HepG2 (cell line): ENCODE measurements around the gene UNC5CL. TPM values are rescaled to one million over a fixed set of nuclear protein-coding genes. Genes with fewer than 3 reads are reported as not detected.

Experiments used
- HDAC1 ChIP-seq: sonication (generic); formaldehyde crosslinking; IDR thresholded peaks from 2 replicates; pipeline ENCODE4 v1.5.1; 2020; ENCODE audit warnings: mild to moderate bottlenecking, missing genetic modification reagents
- SALL1 ChIP-seq: sonication (generic); formaldehyde crosslinking; IDR thresholded peaks from 2 replicates; pipeline ENCODE4 v1.8.0; 2022; ENCODE audit warnings: mild to moderate bottlenecking, missing genetic modification reagents
- polyA plus RNA-seq, 8 experiments: library from polyadenylated mRNA; depleted of rRNA in 3 of 8; stranded (reverse) in 7 of 8; unstranded in 1 of 8; fragments of >200 nt; fragmentation: Illumina TruSeq in 4 of 8; extraction: Trizol in 4 of 8; gene quantifications; 2 replicates each; pipeline versions ENCODE4 v1.2.1 to v1.2.3, GENCODE V29; 2011 to 2016; ENCODE audit warnings: low read depth in 4 of 8, missing spikeins in 1 of 8, mixed read lengths in 1 of 8; ENCODE audit not compliant: insufficient read depth in 1 of 8
- total RNA-seq, 5 experiments: library from RNA; depleted of rRNA; stranded (reverse); fragments of >200 nt; fragmentation: Illumina TruSeq; extraction: Trizol; gene quantifications; 2 replicates each; pipeline ENCODE4 v1.2.3, GENCODE V29; 2016; ENCODE audit warnings: low read depth in 1 of 5
- TF ChIP-seq, protein P1 (sequence below): sonication (generic); formaldehyde crosslinking; IDR thresholded peaks from 2 replicates; pipeline ENCODE4 v1.4.0; 2020; ENCODE audit warnings: missing genetic modification reagents
- TF ChIP-seq, protein P2 (sequence below): sonication (generic); formaldehyde crosslinking; conservative IDR thresholded peaks from 2 replicates; pipeline ENCODE4 v1.8.1; 2023; ENCODE audit warnings: missing genetic modification reagents
- TF ChIP-seq, protein P3 (sequence below): IDR thresholded peaks from 2 replicates; pipeline ENCODE4 v1.6.1; 2016
- TF ChIP-seq, protein P4 (sequence below): IDR thresholded peaks from 2 replicates; pipeline ENCODE4 v1.6.1; 2016; ENCODE audit warnings: mild to moderate bottlenecking

Gene UNC5CL
- total and polyA plus RNA-seq, 2 of the 13 experiments (the other 11 are each of a cell fraction or from before 2014, with no cell fraction given): 2.4 to 2.5 TPM

DNA sequence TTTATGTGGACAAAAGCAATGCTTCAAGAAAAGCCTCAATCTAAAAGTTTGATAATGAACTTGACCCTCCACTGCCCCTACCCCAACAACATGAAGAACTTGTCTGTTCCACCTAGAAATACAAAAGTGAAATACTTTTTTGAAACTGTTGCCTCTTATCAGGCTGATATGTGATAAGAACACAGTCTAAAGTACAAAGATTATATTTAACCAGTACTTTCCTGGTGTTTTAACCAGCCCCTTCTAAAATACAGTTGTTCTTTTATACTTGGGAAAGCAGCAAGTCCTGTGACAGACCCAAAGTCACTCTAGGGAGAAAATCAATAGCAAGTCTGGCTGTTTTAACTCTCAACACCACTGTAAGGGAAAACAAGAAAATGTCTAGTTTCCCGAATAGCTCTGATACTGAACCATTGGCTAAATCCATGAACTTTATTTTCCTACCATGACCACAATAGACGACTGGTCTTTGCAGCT, 26.6 kb upstream of the UNC5CL start (continued):
- TF ChIP-seq, protein P1, sequence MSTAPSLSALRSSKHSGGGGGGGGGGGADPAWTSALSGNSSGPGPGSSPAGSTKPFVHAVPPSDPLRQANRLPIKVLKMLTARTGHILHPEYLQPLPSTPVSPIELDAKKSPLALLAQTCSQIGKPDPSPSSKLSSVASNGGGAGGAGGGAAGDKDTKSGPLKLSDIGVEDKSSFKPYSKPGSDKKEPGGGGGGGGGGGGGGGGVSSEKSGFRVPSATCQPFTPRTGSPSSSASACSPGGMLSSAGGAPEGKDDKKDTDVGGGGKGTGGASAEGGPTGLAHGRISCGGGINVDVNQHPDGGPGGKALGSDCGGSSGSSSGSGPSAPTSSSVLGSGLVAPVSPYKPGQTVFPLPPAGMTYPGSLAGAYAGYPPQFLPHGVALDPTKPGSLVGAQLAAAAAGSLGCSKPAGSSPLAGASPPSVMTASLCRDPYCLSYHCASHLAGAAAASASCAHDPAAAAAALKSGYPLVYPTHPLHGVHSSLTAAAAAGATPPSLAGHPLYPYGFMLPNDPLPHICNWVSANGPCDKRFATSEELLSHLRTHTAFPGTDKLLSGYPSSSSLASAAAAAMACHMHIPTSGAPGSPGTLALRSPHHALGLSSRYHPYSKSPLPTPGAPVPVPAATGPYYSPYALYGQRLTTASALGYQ (CRISPR knock-in tag): peak; percentile 85; the same call in 1 of the 2 replicates
- TF ChIP-seq SALL1 (CRISPR knock-in tag): no peak; the same call in 1 of the 2 replicates
- TF ChIP-seq, protein P2, sequence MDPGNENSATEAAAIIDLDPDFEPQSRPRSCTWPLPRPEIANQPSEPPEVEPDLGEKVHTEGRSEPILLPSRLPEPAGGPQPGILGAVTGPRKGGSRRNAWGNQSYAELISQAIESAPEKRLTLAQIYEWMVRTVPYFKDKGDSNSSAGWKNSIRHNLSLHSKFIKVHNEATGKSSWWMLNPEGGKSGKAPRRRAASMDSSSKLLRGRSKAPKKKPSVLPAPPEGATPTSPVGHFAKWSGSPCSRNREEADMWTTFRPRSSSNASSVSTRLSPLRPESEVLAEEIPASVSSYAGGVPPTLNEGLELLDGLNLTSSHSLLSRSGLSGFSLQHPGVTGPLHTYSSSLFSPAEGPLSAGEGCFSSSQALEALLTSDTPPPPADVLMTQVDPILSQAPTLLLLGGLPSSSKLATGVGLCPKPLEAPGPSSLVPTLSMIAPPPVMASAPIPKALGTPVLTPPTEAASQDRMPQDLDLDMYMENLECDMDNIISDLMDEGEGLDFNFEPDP (CRISPR knock-in tag): 0 out of 2 replicates have a peak, but pooled peaks have one; percentile 76
- TF ChIP-seq, protein P3, sequence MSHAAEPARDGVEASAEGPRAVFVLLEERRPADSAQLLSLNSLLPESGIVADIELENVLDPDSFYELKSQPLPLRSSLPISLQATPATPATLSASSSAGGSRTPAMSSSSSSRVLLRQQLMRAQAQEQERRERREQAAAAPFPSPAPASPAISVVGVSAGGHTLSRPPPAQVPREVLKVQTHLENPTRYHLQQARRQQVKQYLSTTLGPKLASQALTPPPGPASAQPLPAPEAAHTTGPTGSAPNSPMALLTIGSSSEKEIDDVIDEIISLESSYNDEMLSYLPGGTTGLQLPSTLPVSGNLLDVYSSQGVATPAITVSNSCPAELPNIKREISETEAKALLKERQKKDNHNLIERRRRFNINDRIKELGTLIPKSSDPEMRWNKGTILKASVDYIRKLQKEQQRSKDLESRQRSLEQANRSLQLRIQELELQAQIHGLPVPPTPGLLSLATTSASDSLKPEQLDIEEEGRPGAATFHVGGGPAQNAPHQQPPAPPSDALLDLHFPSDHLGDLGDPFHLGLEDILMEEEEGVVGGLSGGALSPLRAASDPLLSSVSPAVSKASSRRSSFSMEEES (CRISPR knock-in tag): peak; percentile 95
- TF ChIP-seq HDAC1 (CRISPR knock-in tag): 0 out of 2 replicates have a peak, but pooled peaks have one; percentile 31
- TF ChIP-seq, protein P4, sequence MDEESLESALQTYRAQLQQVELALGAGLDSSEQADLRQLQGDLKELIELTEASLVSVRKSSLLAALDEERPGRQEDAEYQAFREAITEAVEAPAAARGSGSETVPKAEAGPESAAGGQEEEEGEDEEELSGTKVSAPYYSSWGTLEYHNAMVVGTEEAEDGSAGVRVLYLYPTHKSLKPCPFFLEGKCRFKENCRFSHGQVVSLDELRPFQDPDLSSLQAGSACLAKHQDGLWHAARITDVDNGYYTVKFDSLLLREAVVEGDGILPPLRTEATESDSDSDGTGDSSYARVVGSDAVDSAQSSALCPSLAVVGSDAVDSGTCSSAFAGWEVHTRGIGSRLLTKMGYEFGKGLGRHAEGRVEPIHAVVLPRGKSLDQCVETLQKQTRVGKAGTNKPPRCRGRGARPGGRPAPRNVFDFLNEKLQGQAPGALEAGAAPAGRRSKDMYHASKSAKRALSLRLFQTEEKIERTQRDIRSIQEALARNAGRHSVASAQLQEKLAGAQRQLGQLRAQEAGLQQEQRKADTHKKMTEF (CRISPR knock-in tag): peak; percentile 92
- TF ChIP-seq, all 625 proteins: peak for 147
